Neural cell (in vitro differentiated cells): Measurements from ENCODE around the gene PRICKLE2.

Source experiments
- EP300 ChIP-seq: fragments of 450-650 bp; conservative IDR thresholded peaks from 2 replicates; pipeline ENCODE4 v1.6.1; 2014; ENCODE audit warnings: antibody characterized with exemption, mild to moderate bottlenecking, moderate library complexity; ENCODE audit not compliant: poor library complexity, severe bottlenecking
- EZH2 ChIP-seq: fragments of 200-600, 300-800 bp; shearing (Covaris generic), sonication (generic); IDR thresholded peaks from 2 replicates; pipeline ENCODE4 v1.6.1; 2014; ENCODE audit warnings: antibody characterized with exemption, low read length, borderline replicate concordance, mild to moderate bottlenecking; ENCODE audit not compliant: insufficient read depth, poor library complexity, severe bottlenecking
- TAF1 ChIP-seq: IDR thresholded peaks from 2 replicates; pipeline ENCODE4 v1.6.1; 2012; ENCODE audit warnings: low read depth
- TF ChIP-seq, protein P1 (sequence below): fragments of 450-650 bp; IDR thresholded peaks from 2 replicates; pipeline ENCODE4 v1.5.1; 2014; ENCODE audit warnings: antibody characterized with exemption, mild to moderate bottlenecking, moderate library complexity; ENCODE audit not compliant: poor library complexity, severe bottlenecking

DNA sequence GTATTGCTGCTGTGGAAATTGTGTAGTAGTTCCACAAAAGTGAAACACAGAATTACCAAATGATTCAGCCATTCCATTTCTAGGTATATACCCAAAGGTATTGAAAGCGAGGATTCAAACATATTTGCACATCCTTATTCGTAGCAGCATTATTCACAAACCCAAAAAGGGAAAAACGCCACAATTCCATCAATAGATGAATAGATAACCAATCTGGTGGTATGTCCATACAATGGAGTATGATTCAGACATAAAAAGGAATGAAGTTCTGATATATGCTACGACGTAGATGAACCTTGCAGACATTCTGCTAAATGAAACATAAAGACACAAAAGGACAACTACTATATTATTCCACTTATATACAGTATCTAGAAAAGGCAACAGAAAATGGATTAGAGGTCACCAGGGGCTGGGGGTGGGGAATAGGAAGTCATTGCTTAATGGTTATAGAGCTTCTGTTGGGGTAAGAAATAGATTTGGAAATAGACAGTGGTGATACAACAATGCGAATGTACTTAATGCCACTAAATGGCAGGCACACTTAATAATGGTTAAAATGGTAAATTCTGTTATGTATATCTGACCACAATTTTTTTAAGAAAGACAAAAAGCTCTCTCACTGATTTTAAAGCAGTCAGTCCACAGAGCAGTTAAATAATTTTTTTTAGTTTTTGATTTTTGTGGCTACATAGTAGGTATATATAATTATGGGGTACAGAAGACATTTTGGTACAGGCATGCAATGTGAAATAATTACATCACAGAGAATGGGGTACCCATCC is 150.2 kb downstream of the PRICKLE2 start:
- TF ChIP-seq, protein P1, sequence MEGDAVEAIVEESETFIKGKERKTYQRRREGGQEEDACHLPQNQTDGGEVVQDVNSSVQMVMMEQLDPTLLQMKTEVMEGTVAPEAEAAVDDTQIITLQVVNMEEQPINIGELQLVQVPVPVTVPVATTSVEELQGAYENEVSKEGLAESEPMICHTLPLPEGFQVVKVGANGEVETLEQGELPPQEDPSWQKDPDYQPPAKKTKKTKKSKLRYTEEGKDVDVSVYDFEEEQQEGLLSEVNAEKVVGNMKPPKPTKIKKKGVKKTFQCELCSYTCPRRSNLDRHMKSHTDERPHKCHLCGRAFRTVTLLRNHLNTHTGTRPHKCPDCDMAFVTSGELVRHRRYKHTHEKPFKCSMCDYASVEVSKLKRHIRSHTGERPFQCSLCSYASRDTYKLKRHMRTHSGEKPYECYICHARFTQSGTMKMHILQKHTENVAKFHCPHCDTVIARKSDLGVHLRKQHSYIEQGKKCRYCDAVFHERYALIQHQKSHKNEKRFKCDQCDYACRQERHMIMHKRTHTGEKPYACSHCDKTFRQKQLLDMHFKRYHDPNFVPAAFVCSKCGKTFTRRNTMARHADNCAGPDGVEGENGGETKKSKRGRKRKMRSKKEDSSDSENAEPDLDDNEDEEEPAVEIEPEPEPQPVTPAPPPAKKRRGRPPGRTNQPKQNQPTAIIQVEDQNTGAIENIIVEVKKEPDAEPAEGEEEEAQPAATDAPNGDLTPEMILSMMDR: no peak
- TF ChIP-seq EZH2 (no peak), EP300 (no peak), TAF1 (no peak)
